ENCODE measurements around the gene RNFT2.

RNFT2 gene

DNA sequence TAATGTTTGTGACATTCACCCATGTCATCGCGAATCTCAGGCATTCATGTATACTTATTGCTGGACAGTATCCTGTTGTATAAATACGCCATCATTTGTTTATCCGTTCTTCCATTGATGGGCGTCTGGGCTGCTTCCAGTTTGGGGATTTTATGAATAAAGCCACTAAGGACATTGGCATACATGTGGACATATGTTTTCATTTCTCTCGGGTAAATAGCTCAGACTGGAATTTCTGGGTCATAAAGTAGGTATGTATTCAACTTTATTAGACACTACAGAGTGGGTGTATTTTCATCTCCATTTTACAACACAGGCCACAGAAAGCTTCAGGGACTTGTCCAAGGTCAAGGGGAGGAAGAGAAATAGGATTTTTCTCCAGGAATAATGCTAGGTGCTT lies 94.2 kb downstream of the RNFT2 start:
- TF ChIP-seq, protein P1, sequence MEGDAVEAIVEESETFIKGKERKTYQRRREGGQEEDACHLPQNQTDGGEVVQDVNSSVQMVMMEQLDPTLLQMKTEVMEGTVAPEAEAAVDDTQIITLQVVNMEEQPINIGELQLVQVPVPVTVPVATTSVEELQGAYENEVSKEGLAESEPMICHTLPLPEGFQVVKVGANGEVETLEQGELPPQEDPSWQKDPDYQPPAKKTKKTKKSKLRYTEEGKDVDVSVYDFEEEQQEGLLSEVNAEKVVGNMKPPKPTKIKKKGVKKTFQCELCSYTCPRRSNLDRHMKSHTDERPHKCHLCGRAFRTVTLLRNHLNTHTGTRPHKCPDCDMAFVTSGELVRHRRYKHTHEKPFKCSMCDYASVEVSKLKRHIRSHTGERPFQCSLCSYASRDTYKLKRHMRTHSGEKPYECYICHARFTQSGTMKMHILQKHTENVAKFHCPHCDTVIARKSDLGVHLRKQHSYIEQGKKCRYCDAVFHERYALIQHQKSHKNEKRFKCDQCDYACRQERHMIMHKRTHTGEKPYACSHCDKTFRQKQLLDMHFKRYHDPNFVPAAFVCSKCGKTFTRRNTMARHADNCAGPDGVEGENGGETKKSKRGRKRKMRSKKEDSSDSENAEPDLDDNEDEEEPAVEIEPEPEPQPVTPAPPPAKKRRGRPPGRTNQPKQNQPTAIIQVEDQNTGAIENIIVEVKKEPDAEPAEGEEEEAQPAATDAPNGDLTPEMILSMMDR (conservative IDR thresholded peaks at IDR 0.05; ENCODE audit: low read length): no peak
- no peak overlapping the region for H3K4me3 ChIP-seq (ENCODE audit: low read length)
- peak; percentile 31 for DNase-seq (ENCODE audit: low read depth)

GRCh38 chr12:116833474-116833873 lies 95.4 kb downstream of the RNFT2 start:
- H3K4me3 ChIP-seq (ENCODE audit: low read length): no peak overlapping the region
- TF ChIP-seq, protein P1 (conservative IDR thresholded peaks at IDR 0.05; ENCODE audit: low read length): no peak
- DNase-seq (ENCODE audit: low read depth): no peak

GRCh38 chr12:116835484-116835883 lies 97.4 kb downstream of the RNFT2 start:
- no peak for DNase-seq (ENCODE audit: low read depth)
- no peak overlapping the region for H3K4me3 ChIP-seq (ENCODE audit: low read length)

GRCh38 chr12:116837097-116837496 lies 99.0 kb downstream of the RNFT2 start:
- TF ChIP-seq, protein P1 (conservative IDR thresholded peaks at IDR 0.05; ENCODE audit: low read length): no peak
- no peak for DNase-seq (ENCODE audit: low read depth)

More at GRCh38 chr12:116835484-116835883, 97.4 kb downstream of the RNFT2 start:
- TF ChIP-seq, protein P1 (conservative IDR thresholded peaks at IDR 0.05; ENCODE audit: low read length): no peak

GRCh38 chr12:116838365-116838764 lies 100.2 kb downstream of the RNFT2 start:
- no peak overlapping the region for H3K4me3 ChIP-seq (ENCODE audit: low read length)
- no peak for DNase-seq (ENCODE audit: low read depth)
- TF ChIP-seq, protein P1 (conservative IDR thresholded peaks at IDR 0.05; ENCODE audit: low read length): no peak

More at GRCh38 chr12:116837097-116837496, 99.0 kb downstream of the RNFT2 start:
- no peak overlapping the region for H3K4me3 ChIP-seq (ENCODE audit: low read length)

GRCh38 chr12:116839287-116839830 lies 101.2 kb downstream of the RNFT2 start:
- H3K4me3 ChIP-seq (ENCODE audit: low read length): no peak overlapping the region
- TF ChIP-seq, protein P1 (conservative IDR thresholded peaks at IDR 0.05; ENCODE audit: low read length): no peak
- DNase-seq (ENCODE audit: low read depth): no peak

DNA sequence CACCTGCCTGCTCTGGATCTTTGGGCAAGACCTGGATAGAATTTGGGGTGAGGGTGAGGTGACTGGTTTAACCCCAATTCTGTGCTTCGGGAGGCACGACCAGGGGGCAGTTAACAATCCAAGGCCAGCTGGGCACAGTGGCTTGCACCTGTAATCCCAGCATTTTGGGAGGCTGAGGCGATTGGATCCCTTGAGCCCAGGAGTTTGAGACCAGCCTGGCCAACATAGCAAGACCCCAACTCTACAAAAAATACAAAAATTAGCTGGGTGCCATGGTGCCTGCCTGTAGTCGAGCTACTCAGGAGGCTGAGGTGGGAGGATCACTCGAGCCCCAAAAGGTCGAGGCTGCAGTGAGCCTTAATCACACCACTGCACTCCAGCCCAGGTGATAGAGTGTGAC lies 105.0 kb downstream of the RNFT2 start:
- TF ChIP-seq, protein P1 (conservative IDR thresholded peaks at IDR 0.05; ENCODE audit: low read length): no peak
- DNase-seq (ENCODE audit: low read depth): no peak
- H3K4me3 ChIP-seq (ENCODE audit: low read length): no peak overlapping the region
